Hippocampal formation (tissue), 2 donors: ENCODE results near the gene TTLL11.

Experiments
- DNase-seq, 2 donors: peaks; one replicate each; lab custom pipeline; 2025; lab: John Stamatoyannopoulos, UW

The TTLL11 gene

GRCh38 chr9:121855476-121855875 lies 237.6 kb downstream of the TTLL11 start:
- DNase-seq, result no peak

DNA sequence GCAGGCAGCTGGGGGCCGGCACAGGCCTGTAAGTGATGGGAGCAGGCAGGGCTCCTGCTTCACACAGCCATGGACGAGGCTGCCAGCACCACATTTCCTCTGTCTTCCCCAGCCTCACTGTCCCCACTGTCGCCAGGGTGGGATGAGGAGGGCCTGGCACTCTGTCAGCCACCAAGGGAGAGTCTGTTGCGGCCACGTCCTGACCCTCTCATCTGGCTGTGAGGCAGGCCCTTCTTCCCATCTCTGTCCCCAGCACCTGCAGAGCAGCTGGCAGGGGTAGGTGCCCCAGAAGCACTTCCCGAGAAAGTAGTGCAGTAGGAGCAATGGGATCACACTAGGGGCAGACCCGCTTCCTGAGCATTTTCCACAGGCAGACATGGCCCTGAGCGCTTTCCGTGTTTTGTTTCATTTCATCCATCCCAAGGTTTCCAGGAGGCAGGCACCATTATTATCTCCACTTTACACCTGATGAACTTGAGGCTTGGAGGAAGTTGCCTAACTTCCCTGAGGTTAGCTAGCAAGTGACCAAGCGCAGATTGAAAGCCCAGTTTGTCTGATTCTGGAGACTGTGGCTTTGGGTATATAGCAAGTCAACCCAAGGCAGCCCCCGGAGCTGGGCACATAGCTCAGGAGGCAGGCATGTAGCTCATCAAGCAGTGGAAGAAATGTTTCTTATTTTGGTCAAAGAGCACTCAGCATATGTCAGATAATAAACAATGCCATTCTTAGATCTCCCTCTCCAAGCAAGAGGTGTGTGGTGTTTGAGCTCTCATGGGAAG lies 239.3 kb downstream of the TTLL11 start:
- DNase-seq, result no peak

GRCh38 chr9:121852651-121853616 lies 240.2 kb downstream of the TTLL11 start:
- DNase-seq, result no peak

- DNase-seq, result no peak
Measured at GRCh38 chr9:121852241-121852640, 240.9 kb downstream of the TTLL11 start.

- DNase-seq, result no peak
Measured at GRCh38 chr9:121851641-121852091, 241.4 kb downstream of the TTLL11 start.

GRCh38 chr9:121850366-121850765 lies 242.7 kb downstream of the TTLL11 start:
- DNase-seq, result no peak

- no peak for DNase-seq
Measured at GRCh38 chr9:121849554-121849953, 243.6 kb downstream of the TTLL11 start.

- DNase-seq, result no peak
Measured at GRCh38 chr9:121844562-121844961, 248.5 kb downstream of the TTLL11 start.

DNA sequence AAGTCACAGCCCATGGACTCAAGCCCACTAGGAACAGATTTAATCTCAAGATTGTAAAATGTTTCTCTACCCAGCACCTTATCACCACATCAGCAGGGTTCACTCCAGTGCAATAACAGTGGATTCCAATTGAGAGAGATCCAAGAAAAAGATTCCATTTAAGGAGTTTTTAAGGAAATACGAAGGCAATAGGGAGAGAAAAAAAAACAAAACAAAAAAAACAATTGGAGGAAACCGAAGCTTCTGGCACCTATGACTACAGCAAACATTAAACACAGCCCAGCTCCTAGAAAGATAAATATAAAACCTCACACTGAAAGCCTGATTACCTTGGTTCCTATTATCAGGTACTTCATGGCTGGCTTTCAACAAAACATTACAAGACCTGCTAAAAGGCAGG lies 249.0 kb downstream of the TTLL11 start:
- no peak for DNase-seq

DNA sequence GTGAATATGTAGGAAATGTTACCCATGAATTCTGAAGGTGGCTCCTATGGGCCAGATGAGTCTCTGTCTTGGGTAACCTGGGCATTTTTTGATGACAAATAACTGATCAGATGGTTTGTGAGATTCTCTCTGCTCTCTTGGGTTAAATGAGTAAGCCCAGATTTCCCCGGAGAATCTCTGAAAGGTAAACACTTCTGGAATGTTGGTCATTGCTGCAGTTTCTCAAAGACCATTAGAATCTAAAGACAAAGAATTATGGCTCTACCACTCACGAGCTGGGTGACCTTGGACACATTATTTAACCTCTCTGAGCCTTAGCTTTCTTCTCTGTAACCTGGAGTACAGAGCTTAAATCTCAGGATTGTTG lies 250.5 kb downstream of the TTLL11 start:
- no peak for DNase-seq

DNA sequence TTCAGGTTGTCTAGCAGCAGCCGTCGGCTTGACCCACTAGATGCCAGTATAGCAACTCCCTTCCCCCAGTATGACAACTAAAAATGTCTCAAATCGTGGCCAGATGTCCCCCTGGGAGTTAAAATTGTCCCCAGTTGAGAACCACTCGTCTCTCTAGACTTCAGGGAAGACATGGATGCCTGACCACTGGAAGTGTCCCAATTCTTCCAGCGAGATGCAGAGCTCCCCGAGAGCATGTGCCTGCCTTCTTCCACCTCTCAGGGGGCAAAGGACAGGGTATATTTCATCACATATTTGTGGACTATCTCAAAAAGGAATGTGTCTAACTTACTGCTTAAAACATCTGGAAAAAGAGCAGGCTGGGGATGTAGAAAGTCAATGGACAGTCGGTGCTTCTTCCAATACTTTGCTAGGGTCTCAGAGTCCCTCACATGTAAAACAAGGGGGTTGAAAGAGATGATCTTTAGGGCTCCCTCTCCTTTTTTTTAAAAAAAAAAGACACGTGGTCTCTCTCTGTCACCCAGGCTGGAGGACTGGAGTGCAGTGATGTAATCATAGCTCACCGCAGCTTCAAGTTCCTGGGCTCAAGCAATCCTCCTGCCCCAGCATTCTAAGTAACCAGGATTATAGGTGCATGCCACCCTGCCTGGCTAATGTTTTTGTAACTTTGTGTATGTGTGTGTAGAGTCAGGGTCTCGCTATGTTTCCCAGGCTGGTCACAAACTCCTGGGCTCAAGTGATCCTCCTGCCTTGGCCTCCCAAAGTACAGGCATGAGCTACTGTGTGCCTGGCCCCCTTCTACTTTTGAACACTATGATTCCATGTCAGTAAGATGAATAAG lies 251.1 kb downstream of the TTLL11 start:
- no peak for DNase-seq

GRCh38 chr9:121840838-121841760 lies 252.0 kb downstream of the TTLL11 start:
- DNase-seq, result no peak

DNA sequence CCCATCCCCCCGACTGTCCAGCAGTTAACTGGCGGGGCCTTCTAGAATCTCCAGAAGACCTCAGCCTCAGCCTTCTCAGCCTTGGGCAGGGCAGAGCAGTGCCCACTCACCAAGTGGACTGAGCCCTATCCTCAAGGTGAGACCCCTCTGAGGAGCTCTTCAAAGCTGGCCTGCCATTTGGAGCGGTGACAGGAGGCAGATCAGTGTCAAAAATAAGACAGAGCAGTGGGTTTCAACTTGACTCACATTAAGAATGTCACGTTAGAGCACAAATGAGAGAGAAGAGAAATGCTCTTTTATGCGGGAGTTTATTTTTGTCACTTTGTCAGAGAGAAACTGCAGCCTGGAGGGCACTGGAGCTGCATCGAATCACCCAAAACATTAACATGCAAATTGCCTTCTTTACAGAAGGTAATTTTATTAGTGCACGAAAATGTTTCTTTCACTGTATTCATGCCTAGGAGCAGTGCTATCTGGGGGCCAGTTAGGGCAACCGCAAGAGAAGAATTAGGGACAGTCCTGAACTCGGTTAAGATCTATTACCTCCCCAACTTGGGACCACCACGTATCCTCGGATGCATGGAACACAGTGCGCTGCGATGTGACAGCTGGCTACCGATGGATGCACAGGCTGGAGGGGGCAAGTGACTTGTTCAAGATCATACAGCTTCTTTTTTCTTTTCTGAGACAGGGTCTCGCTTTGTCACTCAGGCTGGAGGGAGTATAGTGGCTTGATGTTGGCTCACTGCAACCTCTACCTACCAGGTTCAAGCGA lies 253.2 kb downstream of the TTLL11 start:
- no peak for DNase-seq

- no peak for DNase-seq
Measured at GRCh38 chr9:121838746-121839669, 254.1 kb downstream of the TTLL11 start.

GRCh38 chr9:121837113-121837961 lies 255.8 kb downstream of the TTLL11 start:
- DNase-seq, result peak in 1 of 2 donors; percentile 37

- no peak for DNase-seq
Measured at GRCh38 chr9:121836366-121836885, 256.7 kb downstream of the TTLL11 start.

- no peak for DNase-seq
Measured at GRCh38 chr9:121835587-121836365, 257.3 kb downstream of the TTLL11 start.
